ENCODE measurements around the gene ARSB. TPM values are rescaled to one million over a fixed set of nuclear protein-coding genes. Genes with fewer than 3 reads are reported as not detected.

The ARSB gene
- total and polyA plus RNA-seq, 2 donors from 2014 or later: 8.3 to 16.4 TPM

DNA sequence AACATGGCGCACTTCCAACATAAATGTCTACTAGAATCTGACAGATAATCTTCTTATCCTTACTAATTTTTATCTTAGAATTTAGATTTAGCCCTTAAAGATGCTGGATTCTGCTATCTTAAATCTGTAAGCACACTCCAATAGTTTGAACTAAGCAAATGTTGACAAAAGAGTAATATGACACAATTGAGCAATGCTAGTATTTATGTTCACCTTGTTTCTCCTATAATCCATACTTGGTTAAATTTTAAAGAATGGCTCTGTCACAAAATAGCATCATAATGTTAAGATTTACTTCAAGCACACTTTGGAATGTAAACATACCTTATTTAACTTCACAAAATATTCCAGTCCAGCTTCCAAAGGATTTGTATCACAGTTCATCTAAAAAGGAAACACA, 38.8 kb upstream of the ARSB start:
- DNase-seq (no peak), FAIRE-seq (no peak)
- intact Hi-C loops (cut with DNase I): loop anchor here (5.0 kb wide), 1 partner anchor 103 kb away; no protein-coding TSS in a partner anchor
- Histone ChIP-seq H3K27me3 (ENCODE audit: control insufficient read depth, insufficient read depth, low read length) (no peaks in the 10 kb centered on the region), H3K9ac (ENCODE audit: low read length in 3 of 3) (no peak overlapping the region), H3K36me3 (ENCODE audit: control insufficient read depth in 2 of 3, insufficient read depth in 3 of 3, low read length in 3 of 3) (no peaks in the 10 kb centered on the region), H3K27ac (ENCODE audit: low read depth in 2 of 2, low read length in 2 of 2) (no peak overlapping the region), H3K4me3 (ENCODE audit: low read length in 3 of 3) (no peak overlapping the region), H3K9me3 (ENCODE audit: control insufficient read depth in 2 of 3, insufficient read depth in 1 of 3, low read length in 3 of 3) (no peaks in the 10 kb centered on the region), H3K4me1 (ENCODE audit: control insufficient read depth in 2 of 3, insufficient read depth in 2 of 3, low read depth in 1 of 3, low read length in 3 of 3) (peaks cover 0 to 12% (median 7%) of the 10 kb centered on the region in 3 donors)
- TF ChIP-seq, protein P1, sequence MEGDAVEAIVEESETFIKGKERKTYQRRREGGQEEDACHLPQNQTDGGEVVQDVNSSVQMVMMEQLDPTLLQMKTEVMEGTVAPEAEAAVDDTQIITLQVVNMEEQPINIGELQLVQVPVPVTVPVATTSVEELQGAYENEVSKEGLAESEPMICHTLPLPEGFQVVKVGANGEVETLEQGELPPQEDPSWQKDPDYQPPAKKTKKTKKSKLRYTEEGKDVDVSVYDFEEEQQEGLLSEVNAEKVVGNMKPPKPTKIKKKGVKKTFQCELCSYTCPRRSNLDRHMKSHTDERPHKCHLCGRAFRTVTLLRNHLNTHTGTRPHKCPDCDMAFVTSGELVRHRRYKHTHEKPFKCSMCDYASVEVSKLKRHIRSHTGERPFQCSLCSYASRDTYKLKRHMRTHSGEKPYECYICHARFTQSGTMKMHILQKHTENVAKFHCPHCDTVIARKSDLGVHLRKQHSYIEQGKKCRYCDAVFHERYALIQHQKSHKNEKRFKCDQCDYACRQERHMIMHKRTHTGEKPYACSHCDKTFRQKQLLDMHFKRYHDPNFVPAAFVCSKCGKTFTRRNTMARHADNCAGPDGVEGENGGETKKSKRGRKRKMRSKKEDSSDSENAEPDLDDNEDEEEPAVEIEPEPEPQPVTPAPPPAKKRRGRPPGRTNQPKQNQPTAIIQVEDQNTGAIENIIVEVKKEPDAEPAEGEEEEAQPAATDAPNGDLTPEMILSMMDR (IDR thresholded peaks at IDR 0.05; ENCODE audit: borderline replicate concordance, extremely low read depth, insufficient read depth): no peak

GRCh38 chr5:79023348-79023747, 38.2 kb upstream of the ARSB start:
- no peak overlapping the region for H3K4me3 ChIP-seq (ENCODE audit: low read length in 3 of 3)
- H3K9ac ChIP-seq (ENCODE audit: low read length in 3 of 3): no peak overlapping the region
- intact Hi-C loops (cut with DNase I): loop anchor here (5.0 kb wide), 1 partner anchor 104 kb away; no protein-coding TSS in a partner anchor
- H3K9me3 ChIP-seq (ENCODE audit: control insufficient read depth in 2 of 3, insufficient read depth in 1 of 3, low read length in 3 of 3): no peaks in the 10 kb centered on the region
- no peaks in the 10 kb centered on the region for H3K27me3 ChIP-seq (ENCODE audit: control insufficient read depth, insufficient read depth, low read length)
- H3K27ac ChIP-seq (ENCODE audit: low read depth in 2 of 2, low read length in 2 of 2): no peak overlapping the region
- no peaks in the 10 kb centered on the region for H3K36me3 ChIP-seq (ENCODE audit: control insufficient read depth in 2 of 3, insufficient read depth in 3 of 3, low read length in 3 of 3)
- DNase-seq (no peak), FAIRE-seq (no peak)
- H3K4me1 ChIP-seq (ENCODE audit: control insufficient read depth in 2 of 3, insufficient read depth in 2 of 3, low read depth in 1 of 3, low read length in 3 of 3): peaks cover 0 to 12% (median 7%) of the 10 kb centered on the region in 3 donors
- TF ChIP-seq, protein P1 (IDR thresholded peaks at IDR 0.05; ENCODE audit: borderline replicate concordance, extremely low read depth, insufficient read depth): no peak

- Histone ChIP-seq H3K4me3 (ENCODE audit: low read length in 3 of 3) (no peak overlapping the region), H3K27ac (ENCODE audit: low read depth in 2 of 2, low read length in 2 of 2) (no peak overlapping the region), H3K36me3 (ENCODE audit: control insufficient read depth in 2 of 3, insufficient read depth in 3 of 3, low read length in 3 of 3) (no peaks in the 10 kb centered on the region), H3K9me3 (ENCODE audit: control insufficient read depth in 2 of 3, insufficient read depth in 1 of 3, low read length in 3 of 3) (no peaks in the 10 kb centered on the region), H3K4me1 (ENCODE audit: control insufficient read depth in 2 of 3, insufficient read depth in 2 of 3, low read depth in 1 of 3, low read length in 3 of 3) (peaks cover 0 to 12% (median 7%) of the 10 kb centered on the region in 3 donors), H3K27me3 (ENCODE audit: control insufficient read depth, insufficient read depth, low read length) (no peaks in the 10 kb centered on the region), H3K9ac (ENCODE audit: low read length in 3 of 3) (no peak overlapping the region)
- FAIRE-seq: no peak
- DNase-seq: no peak
- intact Hi-C loops (cut with DNase I): loop anchor here (5.0 kb wide), 1 partner anchor 105 kb away; no protein-coding TSS in a partner anchor
- TF ChIP-seq, protein P1 (IDR thresholded peaks at IDR 0.05; ENCODE audit: borderline replicate concordance, extremely low read depth, insufficient read depth): no peak
These were observed 37.7 kb upstream of the ARSB start for GRCh38 chr5:79022771-79023170.

GRCh38 chr5:79021753-79022152, 36.6 kb upstream of the ARSB start:
- no peaks in the 10 kb centered on the region for H3K36me3 ChIP-seq (ENCODE audit: control insufficient read depth in 2 of 3, insufficient read depth in 3 of 3, low read length in 3 of 3)
- no peak overlapping the region for H3K4me3 ChIP-seq (ENCODE audit: low read length in 3 of 3)
- FAIRE-seq: no peak
- no peak overlapping the region for H3K27ac ChIP-seq (ENCODE audit: low read depth in 2 of 2, low read length in 2 of 2)
- H3K4me1 ChIP-seq (ENCODE audit: control insufficient read depth in 2 of 3, insufficient read depth in 2 of 3, low read depth in 1 of 3, low read length in 3 of 3): peaks cover 0 to 12% (median 7%) of the 10 kb centered on the region in 3 donors
- peak overlapping the region in 1 of 3 donors; percentile 2 for H3K9ac ChIP-seq (ENCODE audit: low read length in 3 of 3)
- TF ChIP-seq, protein P1 (IDR thresholded peaks at IDR 0.05; ENCODE audit: borderline replicate concordance, extremely low read depth, insufficient read depth): no peak
- intact Hi-C loops (cut with DNase I): loop anchor here (5.0 kb wide), 1 partner anchor 106 kb away; no protein-coding TSS in a partner anchor
- DNase-seq: no peak
- no peaks in the 10 kb centered on the region for H3K27me3 ChIP-seq (ENCODE audit: control insufficient read depth, insufficient read depth, low read length)
- H3K9me3 ChIP-seq (ENCODE audit: control insufficient read depth in 2 of 3, insufficient read depth in 1 of 3, low read length in 3 of 3): no peaks in the 10 kb centered on the region

Data from kidney (tissue), 14 donors.